ENCODE data around the gene C19orf38.

DNA sequence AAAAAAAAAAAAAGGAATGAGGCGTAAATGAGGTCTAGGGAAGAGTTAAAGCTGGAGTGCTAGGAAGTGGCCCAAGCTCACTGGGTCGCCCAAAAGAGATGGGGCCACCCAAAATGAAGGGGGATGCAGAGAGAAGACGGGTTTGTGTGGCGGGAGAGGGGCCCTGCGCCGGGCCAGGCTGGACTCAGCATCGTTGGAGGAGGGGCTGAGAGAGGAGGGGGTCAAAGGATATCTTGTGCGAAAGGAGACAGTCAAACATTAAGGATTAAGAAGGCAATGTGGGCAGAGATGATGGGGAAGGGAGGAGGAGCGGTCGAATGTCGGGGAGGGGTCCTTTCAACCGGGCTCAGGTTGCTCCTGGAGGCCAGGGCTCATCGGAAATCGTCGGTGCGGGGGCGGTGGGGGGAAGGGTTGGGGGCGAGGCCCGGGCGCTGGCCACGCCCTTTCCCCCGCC, 22.3 kb downstream of the C19orf38 start:
- TF ChIP-seq, protein P1, sequence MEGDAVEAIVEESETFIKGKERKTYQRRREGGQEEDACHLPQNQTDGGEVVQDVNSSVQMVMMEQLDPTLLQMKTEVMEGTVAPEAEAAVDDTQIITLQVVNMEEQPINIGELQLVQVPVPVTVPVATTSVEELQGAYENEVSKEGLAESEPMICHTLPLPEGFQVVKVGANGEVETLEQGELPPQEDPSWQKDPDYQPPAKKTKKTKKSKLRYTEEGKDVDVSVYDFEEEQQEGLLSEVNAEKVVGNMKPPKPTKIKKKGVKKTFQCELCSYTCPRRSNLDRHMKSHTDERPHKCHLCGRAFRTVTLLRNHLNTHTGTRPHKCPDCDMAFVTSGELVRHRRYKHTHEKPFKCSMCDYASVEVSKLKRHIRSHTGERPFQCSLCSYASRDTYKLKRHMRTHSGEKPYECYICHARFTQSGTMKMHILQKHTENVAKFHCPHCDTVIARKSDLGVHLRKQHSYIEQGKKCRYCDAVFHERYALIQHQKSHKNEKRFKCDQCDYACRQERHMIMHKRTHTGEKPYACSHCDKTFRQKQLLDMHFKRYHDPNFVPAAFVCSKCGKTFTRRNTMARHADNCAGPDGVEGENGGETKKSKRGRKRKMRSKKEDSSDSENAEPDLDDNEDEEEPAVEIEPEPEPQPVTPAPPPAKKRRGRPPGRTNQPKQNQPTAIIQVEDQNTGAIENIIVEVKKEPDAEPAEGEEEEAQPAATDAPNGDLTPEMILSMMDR (IDR thresholded peaks at IDR 0.05; ENCODE audit: extremely low read depth in 1 of 2, insufficient read depth in 1 of 2, low read depth in 1 of 2, low read length in 2 of 2): no peak
- TF ChIP-seq EZH2 (IDR thresholded peaks at IDR 0.05; ENCODE audit: borderline replicate concordance, low read depth, low read length, severe bottlenecking) (no peak), GATA2 (IDR thresholded peaks at IDR 0.05; ENCODE audit: insufficient read depth, insufficient read length, low read depth, low read length) (no peak)

All from endothelial cell of umbilical vein (primary cell).